NCI-H2227 treated with DMSO at 0.1 percent for 48 hours (cell line): Measurements from ENCODE around the gene IFRD2.
"Not testable (repeated sequence)": the region's sequence is repeated elsewhere in the genome, so short reads cannot be mapped to it uniquely, and the experiment has no call there.

Source experiments
- DNase-seq: peaks from one replicate; lab custom pipeline; 2025; lab: John Stamatoyannopoulos, UW

The IFRD2 gene

GRCh38 chr3:50299929-50300680 is 7.9 kb upstream of the IFRD2 start:
- no peak for DNase-seq

- DNase-seq: no peak
These were observed 7.4 kb upstream of the IFRD2 start for GRCh38 chr3:50299638-50299928.

GRCh38 chr3:50298836-50299637 is 6.8 kb upstream of the IFRD2 start, which contains the start of the genes HYAL3 and NAA80:
HYAL3 (minus strand) TSS chr3:50299405; CDS start chr3:50295602, 3,803 bp downstream.
NAA80 (minus strand) TSS chr3:50299405; CDS start chr3:50297463, 1,942 bp downstream.
- DNase-seq: peak; percentile 95

DNA sequence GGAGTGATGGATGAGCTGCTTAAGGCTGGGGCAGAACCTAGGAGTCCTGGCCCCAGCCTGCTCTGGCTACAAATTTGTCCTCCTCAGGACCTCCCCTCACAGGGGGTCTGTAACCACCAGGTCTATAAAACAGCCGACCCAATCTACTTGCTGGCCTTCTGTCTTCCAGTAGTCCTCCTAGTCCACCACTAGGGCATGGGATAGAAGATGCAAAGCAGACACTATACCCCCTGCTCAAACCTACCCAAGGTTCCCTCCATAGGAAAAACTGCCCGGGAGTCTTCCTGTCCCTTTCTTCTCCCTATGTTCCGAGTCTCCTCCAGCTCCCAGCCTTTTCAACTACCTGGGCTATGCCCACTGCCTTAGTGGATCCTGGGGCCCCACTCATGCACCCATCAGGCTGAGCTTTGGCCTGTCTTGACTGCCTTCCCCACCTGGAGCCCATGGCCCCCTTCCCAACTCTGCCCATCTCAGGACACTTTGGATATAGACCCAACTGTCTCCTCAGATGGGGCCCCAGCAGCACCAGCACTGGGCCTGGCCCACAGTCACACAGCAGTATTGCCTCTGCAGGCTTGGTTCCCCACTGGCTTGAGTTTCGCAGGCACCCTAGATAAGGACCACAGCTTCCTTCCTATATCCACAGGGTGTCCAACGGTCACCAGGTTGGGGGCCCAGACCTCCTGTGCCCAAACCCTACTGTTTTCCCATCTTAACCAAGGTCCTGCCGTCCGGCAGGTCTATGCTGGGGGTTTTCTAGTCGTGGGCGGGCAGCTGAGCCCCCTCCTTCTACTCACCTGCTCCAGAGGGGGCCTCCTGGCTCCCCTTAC is 5.9 kb upstream of the IFRD2 start:
- no peak for DNase-seq

DNA sequence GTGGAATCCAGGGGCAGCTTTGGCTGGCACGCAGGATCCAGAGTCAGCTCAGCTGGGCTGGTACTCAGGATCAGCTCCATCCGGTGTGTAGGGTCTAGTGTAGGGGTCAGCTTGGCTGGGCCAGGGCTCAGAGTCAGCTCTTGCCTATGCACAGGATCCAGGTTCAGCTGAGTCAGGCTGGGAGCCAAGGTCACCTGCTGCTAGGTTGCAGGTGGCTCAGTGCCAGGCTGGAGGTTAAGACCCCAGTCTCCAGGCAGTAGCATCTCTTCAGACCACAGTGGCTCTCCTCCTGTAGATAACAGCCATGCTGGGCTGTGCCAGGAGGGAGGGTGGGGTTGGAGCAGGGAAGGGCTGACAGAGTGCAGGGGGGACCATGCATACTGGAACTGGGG is 5.2 kb upstream of the IFRD2 start:
- no peak for DNase-seq

- no peak for DNase-seq
These were observed 4.6 kb upstream of the IFRD2 start for GRCh38 chr3:50296721-50297383.

DNA sequence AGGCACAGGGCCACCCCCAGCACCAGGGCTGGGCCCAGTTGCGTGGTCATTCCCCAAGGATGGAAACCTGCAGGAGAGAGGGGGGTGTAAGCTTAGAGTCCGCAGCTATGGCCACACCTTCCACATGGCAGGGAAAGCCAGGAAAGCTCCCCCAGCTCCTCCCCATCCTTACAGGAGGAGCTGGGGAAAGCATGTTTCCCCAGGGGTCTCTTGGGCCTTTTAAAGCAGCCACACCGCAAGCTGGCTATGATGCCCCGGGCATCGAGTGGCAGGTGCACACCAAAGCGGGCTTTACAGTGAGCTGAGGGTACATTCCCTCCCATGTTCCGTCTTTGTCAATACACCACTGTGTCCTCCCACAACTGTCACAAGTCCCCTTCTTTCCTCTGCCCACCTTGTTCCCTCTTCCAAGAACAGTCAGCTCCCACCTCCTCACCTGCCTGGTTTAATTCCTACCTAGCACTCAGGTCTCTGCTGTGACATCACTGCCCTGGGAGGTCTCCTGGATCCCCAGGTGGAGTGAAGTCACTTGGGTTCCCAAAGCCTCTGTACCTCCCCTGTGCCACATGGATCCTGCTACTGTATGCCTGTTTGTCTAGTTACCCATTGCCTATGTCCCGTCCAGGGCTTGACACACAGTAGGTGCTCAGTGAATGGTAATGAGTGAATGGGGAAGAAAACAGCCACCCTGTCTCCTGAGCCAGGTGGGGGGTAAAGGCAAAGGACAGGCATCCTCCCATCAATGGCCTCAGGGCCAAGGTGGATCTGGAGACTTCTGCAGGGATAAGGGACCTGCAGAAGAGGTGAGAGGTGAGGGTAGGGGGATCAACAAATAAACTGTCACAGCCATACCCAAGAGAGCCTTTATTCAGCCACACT is 3.6 kb upstream of the IFRD2 start:
- no peak for DNase-seq

- no peak for DNase-seq
These were observed 2.5 kb upstream of the IFRD2 start for GRCh38 chr3:50294492-50295403.

DNA sequence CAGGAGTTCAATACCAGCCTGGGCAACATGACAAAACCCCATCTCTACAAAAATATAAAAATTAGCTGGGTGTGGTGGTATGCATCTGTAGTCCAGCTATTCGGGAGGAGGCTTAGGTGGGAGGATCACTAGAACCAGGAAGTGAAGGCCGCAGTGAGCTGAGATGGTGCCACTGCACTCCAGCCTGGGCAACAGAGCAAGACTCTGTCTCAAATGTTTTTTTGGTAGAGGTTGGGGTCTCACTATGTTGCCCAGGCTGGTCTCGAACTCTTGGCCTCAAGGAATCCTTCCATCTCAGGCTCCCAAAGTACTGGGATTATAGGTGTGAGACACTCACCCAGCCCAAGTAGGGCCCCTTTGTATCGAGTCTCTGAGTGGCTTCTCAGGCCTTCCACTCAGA is 1.9 kb upstream of the IFRD2 start:
- DNase-seq: no peak

DNA sequence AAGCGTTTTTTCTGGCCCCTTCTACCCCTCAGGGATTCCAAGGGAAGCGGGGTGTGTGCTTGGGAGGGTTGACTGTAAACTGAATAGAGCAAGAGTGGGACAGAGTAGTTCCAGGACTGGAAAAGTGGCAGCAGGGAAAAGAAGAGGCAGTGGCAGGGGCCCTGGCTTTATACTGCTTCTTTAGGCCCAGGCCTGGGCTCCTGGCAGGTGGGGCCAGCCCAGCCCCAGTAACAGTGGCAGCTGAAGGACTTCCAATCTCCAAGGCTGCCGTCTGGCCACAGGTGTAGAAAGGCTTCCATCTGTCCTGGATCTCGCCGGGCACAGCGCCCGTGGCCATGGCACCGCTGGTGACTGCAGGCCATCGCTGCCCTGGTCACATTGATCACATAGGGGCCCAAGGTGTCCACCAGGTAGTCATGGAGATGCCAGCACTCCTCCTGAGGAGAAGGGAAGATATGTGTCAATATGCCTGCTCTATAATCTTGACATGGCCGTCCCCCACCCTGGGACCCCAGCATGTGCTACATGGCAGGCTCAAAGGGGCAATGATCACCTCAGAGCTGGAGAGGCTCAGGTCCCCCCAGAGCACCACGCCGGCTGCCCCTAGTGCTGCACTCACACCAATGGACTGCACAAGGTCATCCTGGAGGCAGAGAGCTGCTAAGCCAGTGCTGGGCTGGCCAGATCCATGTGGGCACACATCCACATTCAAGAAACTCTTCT is 1.0 kb upstream of the IFRD2 start:
- no peak for DNase-seq

GRCh38 chr3:50290161-50290641 is 2.0 kb downstream of the IFRD2 start:
- no peak for DNase-seq

DNA sequence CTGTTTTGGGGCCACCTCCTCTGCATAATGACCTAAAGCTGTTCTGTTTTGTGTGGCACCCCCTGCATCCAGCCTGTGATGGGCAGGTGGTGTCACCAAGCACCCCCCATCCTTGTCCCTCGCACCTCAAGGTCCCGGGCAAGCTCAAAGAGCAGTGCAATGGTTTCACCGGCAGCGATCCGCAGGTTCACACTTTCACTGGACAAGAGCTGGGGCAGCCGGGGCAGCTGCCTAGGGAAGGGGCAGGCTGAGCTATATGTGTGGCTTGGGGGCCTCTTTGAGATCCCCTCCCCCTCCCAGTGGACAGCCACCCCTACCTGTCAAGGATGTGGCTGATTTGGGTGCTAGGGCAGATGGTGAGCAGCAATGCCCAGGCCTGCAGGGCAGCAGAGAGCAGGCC is 3.1 kb downstream of the IFRD2 start:
- DNase-seq: no peak

- no peak for DNase-seq
These were observed 3.7 kb downstream of the IFRD2 start for GRCh38 chr3:50288387-50289007.

DNA sequence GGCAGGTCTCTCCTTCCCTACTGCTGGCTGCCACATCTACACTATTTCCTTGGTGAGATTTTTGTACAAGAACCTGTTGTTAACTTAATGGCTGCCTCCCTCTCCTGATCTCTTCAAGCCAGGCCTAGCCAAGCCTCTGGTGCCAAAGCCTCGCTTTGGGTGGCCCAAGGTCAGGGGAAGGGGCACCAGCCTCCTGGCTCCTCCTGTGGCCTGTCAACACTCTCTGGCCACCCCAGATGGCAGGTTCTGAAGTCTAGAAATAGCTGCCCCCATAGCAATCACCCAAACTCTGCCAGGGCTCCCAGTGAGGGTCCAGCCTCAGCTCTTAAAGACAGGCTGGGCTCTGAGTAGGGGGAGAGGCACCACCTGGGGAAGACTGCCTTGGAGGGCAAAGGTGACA is 5.0 kb downstream of the IFRD2 start:
- no peak for DNase-seq

DNA sequence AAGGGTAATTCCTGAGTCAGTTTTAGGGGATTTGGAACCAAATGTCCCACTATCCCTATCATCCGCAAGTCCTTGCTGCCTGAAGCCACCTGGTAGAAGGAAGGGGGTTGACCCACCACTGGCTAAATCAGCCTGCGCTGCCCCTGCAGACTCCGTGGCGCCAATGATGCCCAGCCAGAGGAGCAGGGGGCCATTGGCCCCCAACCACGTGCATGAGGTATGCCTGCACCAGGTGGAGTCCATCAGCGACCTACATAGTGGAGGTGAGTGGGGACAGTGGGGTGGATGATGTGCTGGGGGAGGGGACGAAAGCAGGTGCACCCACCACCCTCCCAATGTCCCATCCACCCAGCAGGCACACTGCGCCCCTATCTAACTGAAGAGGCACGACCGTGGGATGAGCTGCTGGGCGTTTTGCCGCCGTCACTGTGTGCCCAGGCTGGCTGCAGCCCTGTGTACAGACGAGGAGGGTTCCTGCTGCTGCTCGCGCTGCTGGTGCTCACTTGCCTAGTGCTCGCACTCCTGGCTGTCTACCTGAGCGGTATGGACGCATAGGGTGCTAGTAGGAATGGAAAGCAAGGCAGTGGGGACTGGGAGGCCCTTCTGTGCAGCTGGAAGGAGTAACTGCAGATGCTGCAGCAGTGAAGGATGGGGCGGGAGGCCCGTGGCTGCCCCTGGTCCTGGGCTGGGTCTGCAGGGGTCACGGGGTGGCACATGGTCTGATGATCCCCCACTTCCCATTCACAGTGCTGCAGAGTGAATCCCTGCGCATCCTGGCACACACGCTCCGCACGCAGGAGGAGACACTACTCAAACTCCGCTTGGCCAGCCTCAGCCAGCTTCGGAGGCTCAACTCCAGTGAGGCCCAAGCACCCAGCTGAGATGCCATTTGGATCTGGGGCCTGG is 5.7 kb downstream of the IFRD2 start:
- DNase-seq: no peak

GRCh38 chr3:50284121-50284520 is 8.1 kb downstream of the IFRD2 start:
- DNase-seq: not testable (repeated sequence)

DNA sequence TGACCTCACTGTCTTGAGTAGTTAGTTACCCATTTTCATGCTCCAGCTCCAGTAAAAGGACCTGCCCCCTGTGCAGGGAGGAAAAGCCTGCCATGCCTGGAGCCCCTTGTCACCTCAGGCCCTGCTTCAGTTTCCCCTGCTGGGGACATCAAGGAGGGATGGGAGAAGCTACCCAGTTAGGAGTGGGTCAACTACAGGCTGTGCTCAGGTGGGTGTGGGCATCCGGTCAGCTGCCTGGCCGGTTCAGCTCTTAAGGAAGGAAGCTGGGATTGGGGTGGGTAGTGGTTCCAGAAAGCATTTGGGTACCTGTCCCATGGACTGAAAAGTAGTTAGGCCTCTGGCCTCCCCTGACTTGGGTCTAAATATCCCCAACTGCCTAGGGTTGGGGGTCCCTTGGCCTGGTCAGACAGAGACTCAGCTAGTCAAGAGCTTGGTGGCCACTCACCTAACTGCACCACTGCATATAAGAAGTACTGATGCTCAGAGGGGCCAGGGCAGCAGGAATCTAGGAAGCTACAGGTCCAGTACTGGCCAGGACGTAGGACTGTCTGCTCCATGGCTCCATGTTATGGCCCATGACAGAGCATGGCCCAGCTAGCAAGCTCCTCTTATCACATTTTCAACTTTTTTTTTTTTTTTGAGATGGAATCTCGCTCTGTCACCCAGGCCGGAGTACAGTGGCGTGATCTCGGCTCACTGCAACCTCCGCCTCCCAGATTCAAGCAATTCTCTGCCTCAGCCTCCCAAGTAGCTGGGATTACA is 12.8 kb downstream of the IFRD2 start:
- DNase-seq: no peak
